Epidermal melanocyte (primary cell): ENCODE data around the gene TULP4.
"Not testable (repeated sequence)": the region's sequence is repeated elsewhere in the genome, so short reads cannot be mapped to it uniquely, and the experiment has no call there.

Experiments used
- DNase-seq: peaks from one replicate; pipeline ENCODE4 v3.0.0; 2011; ENCODE audit warnings: low spot score; ENCODE audit not compliant: insufficient read length

The TULP4 gene

DNA sequence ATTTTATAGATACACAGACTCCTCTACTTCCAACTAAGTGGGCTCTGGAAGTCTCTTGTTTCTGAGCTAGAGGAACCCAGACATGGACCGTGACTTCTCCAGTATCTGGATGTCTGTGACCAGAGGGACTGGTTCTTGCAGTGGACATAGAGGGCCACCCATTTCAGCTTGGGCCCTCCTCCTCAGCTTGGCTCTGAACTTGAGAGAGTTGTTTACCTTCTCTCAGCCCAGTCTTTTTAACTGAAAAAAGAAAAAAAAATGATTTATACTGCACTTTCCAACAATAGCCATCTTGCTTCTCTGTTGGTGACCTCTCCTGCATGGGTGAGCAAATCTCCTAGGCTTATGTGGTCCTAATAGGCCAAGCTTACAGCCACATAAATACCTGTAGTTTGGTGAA is 187.3 kb downstream of the TULP4 start:
- DNase-seq: no peak

DNA sequence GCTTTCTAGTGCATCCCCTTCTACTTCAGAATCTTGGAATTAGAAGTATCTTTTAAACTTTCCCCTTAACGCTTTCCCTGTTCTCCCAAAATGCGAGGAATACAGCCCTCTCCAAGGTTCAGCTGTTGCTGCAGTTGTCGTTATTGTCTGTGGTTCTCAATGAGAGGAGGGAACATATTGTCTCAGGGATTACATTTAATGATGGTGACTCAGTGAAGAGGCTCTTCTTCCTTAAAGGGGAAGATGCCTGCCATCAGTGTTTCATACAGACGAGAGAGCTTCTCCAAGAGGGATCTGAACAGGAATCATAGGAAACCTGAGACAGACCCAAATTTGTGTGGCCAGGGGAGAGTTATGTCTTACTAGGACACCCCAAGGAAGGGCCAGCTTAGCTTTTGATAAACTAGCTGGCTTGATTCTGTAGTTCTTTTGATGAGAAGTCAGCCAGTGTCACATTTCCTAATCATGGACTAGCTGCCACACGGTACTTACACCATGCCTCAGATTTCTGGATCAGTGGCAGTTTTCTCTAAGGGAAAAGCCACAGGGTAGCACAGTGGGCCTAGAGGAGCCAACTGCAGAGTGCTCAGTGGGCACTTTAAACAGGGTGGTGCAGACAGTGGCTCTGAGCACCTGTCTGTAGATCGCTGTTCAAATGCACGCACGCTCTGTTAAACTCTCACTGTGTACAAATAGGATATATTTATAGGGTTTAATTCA is 187.9 kb downstream of the TULP4 start:
- peak; percentile 66 for DNase-seq

DNA sequence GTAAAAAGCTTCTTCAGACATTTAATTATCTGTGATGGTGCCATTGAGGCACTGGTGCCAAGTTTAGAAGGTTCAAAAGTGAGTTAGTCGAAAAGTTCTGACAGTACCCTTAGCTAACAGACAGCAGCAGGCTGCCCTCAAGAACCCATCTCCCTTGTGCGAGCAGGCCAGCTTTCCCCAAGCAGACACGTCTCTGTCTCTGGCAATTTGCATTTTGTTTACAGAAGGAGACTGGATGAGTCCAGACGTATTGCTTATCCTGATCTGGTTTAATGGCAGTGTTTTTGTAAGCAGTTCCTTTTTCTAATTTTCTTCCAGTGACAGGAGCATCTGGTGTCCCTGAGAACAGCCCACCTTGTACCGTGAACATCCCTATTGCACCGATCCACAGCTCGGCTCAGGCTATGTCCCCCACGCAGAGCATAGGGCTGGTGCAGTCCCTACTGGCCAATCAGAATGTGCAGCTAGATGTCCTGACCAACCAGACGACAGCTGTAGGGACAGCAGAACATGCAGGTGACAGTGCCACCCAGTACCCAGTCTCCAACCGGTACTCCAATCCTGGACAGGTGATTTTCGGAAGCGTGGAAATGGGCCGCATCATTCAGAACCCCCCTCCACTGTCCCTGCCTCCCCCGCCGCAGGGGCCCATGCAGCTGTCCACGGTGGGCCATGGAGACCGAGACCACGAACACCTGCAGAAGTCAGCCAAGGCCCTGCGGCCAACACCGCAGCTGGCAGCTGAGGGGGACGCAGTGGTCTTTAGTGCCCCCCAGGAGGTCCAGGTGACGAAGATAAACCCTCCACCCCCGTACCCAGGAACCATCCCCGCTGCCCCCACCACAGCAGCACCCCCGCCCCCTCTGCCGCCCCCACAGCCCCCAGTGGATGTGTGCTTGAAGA is 189.3 kb downstream of the TULP4 start:
- DNase-seq: no peak

DNA sequence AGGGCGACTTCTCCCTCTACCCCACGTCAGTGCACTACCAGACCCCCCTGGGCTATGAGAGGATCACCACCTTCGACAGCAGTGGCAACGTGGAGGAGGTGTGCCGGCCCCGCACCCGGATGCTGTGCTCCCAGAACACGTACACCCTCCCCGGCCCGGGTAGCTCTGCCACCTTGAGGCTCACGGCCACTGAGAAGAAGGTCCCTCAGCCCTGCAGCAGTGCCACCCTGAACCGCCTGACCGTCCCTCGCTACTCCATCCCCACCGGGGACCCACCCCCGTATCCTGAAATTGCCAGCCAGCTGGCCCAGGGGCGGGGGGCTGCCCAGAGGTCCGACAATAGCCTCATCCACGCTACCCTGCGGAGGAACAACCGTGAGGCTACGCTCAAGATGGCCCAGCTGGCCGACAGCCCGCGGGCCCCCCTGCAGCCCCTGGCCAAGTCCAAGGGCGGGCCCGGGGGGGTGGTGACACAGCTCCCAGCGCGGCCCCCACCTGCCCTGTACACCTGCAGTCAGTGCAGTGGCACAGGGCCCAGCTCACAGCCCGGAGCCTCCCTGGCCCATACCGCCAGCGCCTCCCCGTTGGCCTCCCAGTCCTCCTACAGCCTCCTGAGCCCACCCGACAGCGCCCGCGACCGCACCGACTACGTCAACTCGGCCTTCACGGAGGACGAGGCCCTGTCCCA is 190.1 kb downstream of the TULP4 start:
- no peak for DNase-seq

DNA sequence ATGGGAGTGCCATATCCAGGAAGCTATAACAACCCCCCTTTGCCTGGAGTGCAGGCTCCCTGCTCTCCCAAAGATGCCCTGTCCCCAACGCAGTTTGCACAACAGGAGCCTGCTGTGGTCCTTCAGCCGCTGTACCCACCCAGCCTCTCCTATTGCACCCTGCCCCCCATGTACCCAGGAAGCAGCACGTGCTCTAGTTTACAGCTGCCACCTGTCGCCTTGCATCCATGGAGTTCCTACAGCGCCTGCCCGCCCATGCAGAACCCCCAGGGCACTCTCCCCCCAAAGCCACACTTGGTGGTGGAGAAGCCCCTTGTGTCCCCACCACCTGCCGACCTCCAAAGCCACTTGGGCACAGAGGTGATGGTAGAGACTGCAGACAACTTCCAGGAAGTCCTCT is 191.0 kb downstream of the TULP4 start:
- no peak for DNase-seq

DNA sequence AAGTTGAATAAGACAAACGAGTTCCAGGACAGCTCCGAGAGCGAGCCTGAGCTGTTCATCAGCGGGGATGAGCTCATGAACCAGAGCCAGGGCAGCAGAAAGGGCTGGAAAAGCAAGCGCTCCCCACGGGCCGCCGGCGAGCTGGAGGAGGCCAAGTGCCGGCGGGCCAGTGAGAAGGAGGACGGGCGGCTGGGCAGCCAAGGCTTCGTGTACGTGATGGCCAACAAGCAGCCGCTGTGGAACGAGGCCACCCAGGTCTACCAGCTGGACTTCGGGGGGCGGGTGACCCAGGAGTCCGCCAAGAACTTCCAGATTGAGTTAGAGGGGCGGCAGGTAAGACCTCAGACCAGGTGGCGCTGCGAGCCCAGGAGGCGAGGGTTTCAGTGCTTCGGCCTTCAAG is 191.6 kb downstream of the TULP4 start:
- DNase-seq: no peak

DNA sequence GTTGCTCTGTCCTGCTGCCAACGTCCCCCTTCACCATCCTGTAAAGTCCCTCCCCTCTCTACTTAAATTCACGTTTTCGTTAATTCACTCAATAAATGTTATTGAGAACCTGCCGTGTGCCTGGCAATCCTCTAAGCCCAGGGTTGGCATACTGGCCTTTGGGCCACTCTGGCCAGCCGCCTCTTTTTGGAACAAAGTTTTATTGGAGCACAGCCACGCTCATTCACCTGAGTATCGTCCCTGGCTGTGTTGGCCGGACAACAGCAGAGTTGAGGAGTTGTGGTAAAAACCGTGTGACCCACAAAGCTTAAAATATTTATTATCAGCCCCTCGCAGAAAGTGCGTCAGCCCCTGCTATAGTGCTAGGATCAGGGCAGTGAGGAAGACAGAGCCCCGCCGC is 192.9 kb downstream of the TULP4 start:
- DNase-seq: no peak

DNA sequence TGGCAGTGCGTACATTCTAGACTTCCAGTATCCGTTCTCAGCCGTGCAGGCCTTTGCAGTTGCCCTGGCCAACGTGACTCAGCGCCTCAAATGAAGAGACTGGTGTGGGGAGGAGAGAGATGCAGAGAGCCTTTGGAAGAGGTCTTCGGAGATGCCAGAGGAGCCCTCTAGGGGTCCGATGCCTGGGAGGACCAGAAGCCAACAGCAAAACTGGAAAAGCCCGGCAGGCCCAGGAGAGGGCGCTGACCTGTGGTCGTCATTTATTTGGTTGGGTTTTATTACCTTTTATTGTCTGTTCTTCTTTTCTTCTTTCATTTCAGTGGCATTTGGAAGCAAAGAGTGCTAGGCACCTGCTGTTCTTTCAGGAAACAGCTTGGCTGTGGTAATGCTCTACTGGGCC is 194.3 kb downstream of the TULP4 start:
- no peak for DNase-seq

DNA sequence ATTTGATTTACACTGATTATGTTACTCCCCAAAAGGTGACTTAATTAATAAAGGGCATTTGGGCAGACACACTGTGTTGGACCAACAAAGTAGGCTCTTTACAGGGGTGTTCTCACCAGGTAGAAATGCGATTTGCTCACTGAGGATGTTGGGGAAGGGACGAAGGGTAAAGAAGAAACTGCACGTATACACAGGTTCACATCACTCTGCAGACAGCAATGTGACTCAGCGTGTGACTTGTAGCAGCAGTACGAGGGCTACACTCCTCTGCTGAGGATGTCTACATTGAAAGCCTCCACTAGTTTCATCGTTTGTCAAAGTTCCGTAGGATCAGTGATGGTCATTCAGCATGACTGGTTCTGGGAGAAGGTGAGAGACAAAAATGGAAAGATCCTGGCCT is 194.9 kb downstream of the TULP4 start:
- DNase-seq: no peak

DNA sequence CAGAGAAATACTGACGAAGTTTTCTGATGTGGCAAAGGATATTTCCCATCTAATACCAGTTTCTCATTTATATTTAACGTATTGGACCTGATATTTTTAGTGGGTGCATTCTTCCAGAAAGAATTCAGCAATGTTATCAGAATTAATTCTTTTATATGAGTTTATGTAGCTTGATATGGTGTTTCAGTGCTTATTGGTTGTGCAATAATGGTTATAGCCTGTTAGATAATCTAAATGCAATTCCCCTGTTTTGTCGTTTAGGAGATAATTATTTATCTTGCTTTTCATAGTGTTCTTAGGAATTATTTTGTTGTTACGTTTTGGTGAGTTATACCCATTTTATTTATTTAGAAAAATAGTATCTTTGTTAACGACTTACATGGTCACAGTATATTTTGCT is 196.2 kb downstream of the TULP4 start:
- no peak for DNase-seq

DNA sequence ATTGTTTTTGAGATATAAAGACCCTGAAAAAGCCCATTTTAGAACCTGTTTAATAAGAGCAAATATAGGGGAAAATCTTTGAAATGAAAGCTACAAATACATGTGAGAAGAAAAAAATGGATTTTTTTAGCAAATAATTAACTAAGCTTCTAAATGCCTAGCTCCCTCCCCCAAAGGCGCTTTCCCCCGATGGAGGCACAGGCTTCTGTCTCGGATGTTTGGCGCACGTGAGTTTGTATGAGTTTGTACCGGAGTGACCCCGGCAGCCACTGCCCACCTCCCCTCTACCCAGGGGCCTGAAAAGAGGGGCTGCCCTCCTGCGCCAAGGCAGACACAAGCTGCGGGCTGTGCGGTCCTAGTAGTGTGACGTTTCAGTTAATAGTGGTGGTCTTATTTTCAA is 197.2 kb downstream of the TULP4 start:
- no peak for DNase-seq

DNA sequence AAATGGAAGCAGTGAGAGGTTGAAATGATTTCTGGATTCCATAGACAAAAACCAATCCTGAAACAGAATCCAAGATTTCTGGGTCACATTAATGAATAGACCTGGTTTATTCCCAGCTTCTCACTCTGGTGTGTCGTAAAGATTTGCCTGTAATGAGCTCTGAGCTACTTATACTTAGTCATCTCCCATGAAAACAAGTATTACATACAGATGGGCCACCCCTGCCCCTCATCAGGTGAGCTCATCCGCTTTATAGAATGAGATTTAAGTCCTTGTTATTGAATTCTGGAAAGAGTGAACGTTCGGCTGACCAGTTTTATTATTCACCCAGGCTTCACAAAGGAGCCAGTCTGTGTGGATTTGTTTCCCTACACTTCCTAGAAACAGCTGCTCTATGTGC is 200.5 kb downstream of the TULP4 start:
- DNase-seq: no peak

DNA sequence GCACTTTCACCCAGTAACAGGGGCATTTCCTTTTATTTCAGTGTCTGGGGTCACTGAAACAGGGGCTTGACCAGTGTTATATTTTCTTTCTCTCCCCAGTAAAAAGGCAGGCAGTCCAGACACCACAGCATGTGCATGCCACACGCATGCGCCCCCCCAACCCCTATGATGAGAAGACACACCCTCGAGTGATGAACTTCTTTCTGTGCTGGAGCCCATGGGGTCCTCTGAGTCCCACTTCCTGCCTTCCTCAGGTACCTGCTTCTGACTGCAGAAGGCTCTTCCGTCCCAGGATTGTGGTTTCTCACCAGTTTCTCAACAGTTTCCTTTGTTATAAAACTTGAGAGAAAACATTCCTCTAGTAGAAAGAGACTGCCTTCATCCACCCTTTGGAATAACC is 201.9 kb downstream of the TULP4 start:
- DNase-seq: no peak

DNA sequence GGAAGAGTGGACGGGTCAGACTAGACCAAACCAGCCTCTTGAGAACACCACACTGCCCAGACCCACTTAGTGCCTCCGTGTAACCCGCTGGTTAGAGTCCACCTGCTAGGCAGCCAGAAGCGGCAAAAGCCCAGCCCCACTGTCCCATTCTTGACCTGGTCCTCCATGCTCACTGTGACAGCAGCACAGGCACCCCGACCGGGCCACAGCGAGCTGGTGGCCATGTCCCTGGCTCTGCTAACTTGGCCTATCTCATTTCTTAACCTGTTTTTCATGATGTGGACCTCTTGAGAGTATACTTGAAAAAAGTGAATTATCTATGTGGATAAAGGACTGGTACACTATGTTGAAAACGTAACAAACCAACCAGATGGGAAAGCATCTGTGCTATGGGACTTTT is 202.7 kb downstream of the TULP4 start:
- DNase-seq: no peak

DNA sequence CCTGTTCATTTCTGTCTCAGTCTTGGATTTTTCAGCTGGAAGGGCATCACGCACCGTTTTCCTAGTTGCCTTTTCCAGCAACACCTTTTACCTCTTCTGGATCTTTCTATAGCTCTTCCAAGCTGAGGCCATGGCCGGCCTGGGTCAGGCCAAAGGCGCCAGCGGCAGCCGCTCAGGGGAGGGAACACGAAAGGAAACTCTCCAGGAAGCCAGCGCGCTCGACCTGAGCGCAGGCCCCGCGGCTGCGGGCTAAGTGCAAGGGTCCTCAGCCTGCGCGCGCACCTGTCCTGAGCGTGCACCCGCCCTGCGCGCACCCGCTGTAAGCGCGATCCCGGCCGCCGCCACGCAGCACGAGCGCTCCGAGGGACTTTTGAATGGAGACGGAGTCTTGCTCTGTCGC is 203.8 kb downstream of the TULP4 start:
- DNase-seq: no peak

DNA sequence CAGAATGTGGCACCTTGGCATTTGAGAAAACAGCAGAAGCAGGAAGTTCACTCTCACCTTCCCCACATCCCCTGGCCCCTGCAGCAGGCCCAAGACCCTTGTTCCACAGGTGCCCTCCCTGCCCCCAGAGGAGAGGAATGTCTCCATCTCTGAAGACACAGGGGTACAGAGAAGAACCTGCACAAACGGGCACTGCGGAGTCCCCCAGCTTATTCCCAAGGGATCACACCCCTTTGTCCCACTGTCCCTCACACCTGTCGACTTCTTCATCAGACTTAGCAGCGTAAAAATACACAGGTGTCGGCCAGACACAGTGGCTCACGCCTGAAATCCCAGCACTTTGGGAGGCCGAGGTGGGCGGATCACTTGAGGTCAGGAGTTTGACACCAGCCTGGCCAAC is 204.8 kb downstream of the TULP4 start:
- DNase-seq: no peak

DNA sequence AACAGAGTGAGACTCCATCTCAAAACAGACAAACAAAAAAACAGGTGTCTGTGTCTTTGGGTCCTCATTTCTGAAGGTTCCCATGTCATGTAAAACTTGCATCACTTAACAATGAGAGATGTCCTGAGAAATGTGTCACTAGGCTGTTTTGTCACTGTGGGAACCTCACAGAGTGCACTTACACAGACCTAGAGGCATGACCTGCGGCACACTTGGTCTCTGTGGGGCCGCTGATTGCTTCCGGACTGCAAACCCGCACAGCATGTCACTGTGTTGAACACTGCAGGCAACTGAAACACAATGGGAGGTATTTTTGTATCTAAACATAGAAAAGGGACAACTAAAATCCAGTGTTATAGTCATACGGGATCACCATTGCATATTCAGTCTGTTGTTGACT is 205.3 kb downstream of the TULP4 start:
- no peak for DNase-seq

DNA sequence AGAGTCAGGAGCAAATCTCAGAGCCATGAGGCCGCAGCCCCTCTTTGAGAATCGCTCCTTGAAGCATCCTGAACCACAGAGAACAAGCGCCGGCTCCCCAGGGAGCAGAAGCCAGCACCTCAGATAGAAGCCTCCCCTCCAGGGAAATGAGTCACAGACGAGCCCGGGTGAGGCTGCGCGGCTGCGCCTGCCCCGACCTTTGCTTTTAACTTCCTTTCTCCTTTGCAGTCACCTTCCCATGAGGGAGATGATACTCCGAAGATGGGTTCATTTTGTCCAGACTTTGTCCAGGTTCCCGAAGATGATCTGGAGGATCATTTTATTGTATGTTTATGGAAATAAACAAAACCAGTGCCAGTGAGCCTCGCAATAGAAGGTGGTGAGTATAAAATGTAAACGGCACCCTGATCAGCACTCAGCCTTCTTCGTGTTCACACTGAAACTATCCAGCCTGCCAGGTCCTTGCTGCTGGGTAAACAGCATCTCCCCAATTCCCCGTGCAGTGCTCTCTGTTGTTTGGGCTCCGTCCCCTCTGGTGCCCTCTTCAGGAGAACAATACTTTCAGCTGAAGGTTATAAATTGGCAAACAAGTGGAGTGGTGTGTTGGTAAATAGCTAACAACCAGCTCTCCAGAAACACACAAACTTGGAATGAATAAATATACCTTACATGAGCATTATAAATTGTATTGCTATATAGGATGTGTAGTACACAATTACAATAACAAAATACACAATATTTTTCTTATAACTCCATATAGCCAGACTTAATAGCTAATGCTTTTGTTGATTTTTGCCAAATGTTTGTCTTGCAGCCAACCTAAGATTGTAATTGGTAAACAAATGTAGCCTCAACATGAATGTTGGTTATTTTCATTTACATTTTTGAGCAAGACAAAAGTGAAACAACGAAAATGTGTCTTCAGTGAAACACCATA is 206.2 kb downstream of the TULP4 start:
- DNase-seq: peak; percentile 50

DNA sequence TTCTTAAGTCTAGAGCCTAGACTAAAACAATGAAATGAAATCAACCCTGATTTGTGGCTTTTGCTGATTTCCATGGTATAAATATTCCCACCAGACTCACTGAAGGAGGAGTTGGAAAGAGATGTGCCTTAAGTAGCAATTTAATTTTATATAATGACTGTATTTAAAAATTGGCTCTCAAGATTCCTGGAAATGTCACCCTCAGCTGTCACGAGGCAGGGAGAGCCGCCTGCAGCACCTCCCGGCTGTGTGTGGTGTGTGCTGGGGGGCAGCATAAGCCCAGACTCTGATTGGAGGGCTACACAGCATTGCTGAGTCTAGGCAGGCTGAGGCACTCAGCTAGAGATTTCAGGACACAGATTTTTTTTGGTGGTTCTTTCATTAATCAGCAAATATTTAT is 207.0 kb downstream of the TULP4 start:
- no peak for DNase-seq

DNA sequence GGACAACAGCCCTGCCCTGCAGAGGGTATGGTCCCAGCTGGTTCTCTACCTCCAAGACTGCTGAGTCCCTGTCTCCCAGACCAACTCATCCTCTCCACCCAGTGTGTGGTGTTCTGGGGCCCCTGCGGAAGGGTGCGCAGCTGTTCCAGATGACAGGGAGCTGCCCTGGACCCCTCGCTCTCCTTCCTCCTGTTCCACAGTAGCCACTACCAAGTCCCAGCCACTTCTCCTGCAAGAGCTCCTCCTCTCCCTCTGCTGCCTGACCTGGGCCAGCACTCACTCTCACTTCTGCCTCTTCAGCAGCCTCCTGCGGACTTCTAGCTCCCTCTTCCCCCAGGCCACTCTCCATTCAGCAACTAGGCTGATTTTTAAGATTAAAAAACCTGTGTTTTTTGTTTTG is 207.5 kb downstream of the TULP4 start:
- DNase-seq: no peak

DNA sequence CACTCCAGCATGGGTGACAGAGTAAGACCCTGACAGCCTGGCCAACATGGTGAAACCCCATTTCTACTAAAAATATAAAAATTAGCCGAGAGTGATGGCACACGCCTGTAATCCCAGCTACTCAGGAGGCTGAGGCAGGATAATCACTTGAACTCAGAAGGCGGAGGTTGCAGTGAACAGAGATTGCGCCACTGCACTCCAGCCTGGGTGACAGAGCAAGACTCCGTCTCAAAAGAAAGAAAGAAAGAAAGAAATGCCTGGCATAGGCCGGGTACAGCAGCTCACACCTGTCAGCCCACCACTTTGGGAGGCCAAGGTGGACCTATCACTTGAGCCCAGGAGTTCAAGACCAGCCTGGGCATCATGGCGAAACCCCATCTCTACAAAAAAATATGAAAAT is 208.7 kb downstream of the TULP4 start:
- not testable (repeated sequence) for DNase-seq
